ENCODE measurements around the gene PHRF1.
"Not testable (repeated sequence)": the region's sequence is repeated elsewhere in the genome, so short reads cannot be mapped to it uniquely, and the experiment has no call there.

The PHRF1 gene

DNA sequence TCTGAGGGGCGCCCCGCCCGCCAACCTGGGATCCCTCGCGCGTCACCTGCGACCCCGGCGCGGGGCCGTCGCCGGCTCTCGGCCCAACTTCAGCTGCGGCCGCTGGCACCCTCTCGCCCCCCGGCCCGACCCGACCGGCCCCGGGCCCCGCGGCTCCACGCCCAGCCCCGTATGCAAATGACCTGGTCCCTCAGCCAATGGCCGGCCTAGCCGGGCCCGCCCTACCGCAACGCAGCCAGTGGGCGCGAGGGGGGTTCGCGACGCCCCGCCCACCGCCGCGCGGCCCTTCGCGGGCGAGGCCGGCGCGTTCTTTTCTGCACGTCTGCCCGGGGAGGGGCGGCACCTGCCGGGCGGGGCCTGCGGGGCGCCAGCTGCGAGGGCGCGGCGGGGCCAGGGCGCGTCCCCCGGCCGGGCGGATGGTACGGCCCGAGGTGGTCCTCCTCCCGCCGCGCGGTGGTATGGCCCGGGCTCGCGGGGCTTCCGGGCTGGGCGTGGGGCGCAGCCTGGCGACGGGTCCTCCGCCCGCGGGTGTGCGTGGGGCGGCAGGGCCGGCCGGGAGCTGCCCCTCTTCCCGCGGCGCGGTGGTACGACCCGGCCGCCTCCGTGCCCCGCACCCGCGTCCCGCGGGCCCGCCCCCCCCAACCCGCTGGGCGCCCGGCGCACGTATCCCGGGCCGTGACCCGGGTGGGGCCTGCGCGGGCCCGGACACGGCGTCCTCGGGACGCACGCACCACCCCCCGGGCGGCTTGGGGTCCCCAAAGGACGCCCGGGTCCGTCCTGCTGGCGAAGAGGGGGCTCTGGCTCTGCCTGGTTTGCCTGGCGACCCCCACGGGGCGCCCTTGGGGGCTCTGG, 7.7 kb upstream of the PHRF1 start:
- peak; percentile 81 for DNase-seq (ENCODE audit: low read depth)
- H3K4me3 ChIP-seq (ENCODE audit: low read depth, low read length) = peak overlapping the region; percentile 76

DNA sequence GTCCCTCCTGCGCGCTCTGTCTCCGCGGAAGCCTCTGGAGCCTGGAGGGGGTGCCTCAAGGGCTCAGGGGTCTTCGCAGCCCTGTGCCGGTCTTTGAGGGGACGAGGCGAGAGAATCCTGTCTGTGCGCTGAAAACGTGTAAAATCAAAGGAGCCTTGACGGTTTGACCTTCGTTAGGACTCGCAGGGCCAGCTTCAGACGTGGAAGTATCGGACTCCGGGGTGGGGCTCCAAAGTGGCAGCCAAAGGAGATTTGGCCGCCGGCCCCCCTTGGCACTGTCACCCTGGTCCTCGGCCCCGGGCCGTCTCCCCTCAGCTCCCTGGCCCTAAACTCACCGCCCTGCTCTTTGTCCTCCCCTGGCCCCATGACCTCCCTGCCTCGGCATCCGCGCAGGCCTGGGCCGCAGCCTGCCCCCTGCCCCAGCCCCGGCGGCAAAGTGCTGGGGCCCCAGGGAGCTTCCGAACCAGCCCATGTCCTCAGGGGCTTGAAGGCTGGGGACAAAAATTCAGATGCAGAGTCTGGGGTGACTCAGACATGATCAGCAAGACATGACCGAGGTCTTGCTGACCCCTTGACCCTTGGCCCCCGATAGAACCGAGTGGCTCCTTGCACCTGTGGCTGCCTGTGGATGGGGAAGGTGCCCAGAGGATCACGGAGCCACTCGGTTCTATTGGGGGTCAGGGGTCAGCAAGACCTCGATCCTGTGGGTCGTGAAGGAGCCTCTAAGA, 6.9 kb upstream of the PHRF1 start:
- peak overlapping the region; percentile 58 for H3K4me3 ChIP-seq (ENCODE audit: low read depth, low read length)
- no peak for DNase-seq (ENCODE audit: low read depth)

DNA sequence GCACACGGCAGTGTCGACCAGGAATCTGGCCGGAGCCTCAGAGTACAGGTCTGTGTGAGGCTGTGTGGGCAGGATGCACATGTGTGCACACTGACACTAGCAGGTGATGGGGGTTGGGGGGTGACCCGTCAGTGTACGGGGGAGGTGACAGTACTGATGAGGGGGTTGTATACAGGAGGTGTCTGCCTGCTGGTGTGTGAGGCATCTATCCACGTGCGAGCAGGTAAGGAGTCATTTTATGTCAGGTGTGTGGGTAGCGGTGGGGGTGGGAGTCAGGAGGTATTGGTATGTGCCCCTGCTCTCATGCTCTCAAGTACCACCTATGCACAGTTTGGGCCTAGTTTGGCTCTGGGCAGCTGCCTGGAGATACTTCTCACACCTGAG, 4.5 kb upstream of the PHRF1 start:
- H3K4me3 ChIP-seq (ENCODE audit: low read depth, low read length) = no peak overlapping the region
- DNase-seq (ENCODE audit: low read depth) = no peak

DNA sequence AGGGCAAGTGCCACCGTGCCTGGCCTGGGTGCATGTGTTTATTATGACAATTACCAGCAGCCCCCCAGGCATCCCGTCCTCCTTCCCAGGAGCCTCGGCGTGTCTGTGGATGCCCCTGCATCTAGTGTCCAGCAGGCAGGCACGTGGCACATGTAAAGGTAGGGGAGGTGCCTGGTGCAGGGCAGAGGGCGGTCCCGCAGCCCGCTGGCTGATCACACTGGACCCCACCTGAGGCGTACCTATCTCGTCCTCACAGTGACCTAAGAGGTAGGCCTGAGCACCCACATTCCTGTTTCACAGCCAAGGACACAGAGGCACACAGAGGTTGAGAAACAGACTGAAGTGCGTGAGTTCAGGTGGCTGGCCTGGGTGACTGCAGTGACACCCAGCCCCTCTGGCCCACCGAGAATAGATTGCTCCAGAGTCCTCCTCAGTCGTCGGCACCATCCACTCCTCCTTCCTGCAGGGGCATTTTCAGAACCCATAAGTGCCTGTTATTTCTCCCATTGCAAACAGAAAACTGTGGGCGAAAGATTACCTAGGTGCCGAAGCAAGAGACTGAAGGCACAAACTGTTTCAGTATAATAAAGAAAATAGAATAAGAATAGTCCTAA, 3.0 kb upstream of the PHRF1 start:
- DNase-seq (ENCODE audit: low read depth) = no peak
- no peak overlapping the region for H3K4me3 ChIP-seq (ENCODE audit: low read depth, low read length)

DNA sequence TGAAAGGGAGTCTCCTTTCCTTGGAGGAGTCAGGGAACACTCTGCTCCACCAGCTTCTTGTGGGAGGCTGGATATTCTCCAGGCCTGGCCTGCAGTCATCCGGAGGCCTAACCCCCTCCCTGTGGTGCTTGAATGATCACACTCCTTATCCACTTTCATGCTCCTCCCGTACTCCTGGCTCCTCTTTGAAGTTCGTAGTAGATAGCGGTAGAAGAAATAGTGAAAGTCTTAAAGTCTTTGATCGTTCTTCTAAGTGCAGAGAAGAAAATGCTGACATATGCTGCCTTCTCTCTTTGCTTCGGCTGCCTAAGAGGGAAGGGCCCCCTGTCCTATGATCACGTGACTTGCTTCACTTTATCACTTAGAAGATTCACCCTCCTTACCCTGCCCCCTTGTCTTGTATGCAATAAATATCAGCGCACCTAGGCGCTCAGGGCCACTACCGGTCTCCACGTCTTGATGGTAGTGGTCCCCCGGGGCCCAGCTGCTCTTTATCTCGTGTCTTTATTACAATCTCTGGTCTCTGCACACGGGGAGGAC, 2.2 kb upstream of the PHRF1 start:
- not testable (repeated sequence) for DNase-seq (ENCODE audit: low read depth)
- peak overlapping the region; percentile 73 for H3K4me3 ChIP-seq (ENCODE audit: low read depth, low read length)

DNA sequence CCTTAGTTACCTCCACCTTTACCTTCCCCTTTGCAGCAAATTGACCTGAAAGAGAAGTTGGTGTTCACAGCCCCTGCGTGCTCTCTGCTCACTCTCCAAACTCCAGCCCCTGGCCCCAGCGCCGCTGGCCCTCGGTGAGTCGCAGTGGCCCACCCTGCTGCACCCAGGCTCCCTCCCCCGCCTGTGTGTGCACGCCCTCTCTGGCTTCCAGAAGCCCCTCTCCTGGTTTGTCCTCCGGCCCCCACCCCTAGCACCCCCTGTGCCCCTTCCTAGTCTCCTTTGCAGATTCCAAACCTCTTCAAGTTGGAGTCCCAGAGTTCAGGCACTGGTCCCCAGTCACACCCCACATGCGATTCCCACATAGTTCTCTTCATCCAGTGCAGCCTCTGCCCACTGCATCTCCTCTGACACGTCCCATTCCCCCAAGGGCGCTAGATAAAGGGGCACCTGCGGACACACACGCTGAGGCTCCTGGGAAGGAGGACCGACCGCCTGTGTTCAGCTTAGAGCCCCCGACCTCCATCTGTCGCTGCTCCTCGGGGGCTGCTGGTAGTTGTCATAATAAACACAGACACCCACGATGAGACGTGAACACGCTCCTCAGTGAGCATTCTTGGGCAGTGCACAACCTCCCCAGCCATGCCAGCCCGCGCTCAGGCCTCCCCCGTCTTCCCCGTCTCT, 1.5 kb upstream of the PHRF1 start:
- peak overlapping the region; percentile 73 for H3K4me3 ChIP-seq (ENCODE audit: low read depth, low read length)
- DNase-seq (ENCODE audit: low read depth) = no peak

DNA sequence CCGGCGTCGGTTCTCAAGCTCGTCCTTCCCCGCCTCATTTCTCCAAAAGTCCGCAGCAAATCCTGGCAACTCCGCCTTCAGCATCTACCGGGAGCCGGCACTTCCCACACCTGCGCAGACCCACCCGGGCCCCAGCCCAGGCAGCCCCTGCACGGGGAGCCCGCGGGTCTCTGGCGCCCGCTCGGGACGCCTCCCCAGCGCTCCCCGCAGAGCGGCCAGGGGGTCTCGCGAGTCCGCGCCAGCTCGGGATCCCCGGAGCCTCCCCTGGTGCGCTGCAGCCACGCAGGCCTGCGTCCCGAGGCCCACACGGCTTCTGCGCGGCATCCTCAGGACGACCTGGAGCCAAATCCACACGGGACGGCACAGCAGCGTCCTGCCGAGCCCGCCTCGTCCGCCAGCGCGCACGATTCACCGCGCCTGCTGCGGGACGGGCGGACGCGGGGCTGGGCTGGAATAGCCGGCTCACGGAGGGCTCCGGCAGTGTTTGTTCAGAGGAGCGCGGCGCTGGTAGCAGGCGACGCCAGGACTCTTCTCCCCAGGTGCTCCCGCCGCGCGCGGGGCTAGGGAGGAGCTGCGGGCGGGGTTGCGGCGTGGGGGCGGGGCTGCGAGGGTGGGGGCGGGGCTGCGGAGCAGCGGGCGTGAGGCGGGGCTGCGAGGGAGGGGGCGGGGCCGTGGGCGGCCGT, 816 bp upstream of the PHRF1 start:
- H3K4me3 ChIP-seq (ENCODE audit: low read depth, low read length) = peak overlapping the region; percentile 73
- no peak for DNase-seq (ENCODE audit: low read depth)

DNA sequence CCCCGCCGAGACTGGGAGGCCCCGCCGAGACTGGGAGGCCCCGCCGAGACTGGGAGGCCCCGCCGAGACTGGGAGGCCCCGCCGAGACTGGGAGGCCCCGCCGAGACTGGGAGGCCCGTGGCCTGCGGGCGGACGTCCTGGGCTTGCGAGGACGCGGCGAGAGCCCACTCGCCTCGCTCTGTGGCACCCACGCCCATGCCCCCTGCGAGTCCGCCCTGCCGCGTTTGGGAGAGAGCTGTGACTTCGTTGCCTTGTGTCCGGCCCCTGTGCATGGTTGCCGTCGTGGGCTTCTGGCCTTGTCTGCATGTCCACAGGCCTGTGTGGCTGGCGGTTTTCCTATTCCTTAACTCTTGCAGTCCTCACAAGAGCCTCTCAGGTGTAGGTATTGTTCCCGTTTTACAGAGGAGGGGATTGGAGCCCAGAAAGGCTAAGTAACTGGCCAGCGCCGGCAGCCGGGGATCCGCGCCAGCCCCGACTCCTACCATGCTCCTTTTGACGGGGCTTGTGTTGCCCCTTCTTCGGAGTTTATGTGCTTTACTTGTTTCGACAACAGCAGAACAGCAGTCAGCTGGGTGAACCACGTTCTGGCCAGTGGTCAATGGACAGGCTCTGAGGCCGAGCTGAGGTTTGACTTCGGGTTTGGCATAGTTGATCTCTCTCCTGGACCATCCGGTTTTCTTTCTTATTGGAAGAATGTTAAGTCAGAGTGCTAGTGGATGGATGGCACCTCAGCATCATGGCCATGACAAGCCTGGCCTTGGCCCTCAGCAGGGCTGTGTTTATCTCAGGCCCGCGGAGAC, 741 bp downstream of the PHRF1 start:
- peak overlapping the region; percentile 97 for H3K4me3 ChIP-seq (ENCODE audit: low read depth, low read length)
- no peak for DNase-seq (ENCODE audit: low read depth)

DNA sequence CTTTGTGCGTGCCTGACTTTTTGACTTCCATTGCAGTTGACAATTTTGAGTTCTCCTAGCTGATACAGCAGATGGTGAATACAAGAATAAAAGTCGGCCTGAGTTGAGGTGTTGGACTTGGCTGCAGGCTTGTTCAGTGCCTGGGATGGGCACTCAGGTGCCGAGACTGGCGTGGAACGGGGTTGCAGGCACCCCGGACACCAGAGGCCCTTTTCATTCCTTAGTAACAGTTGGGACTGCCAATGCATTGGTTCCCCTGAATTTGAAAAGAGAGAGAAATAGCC, 1.3 kb downstream of the PHRF1 start:
- DNase-seq (ENCODE audit: low read depth) = no peak
- H3K4me3 ChIP-seq (ENCODE audit: low read depth, low read length) = peak overlapping the region; percentile 97

DNA sequence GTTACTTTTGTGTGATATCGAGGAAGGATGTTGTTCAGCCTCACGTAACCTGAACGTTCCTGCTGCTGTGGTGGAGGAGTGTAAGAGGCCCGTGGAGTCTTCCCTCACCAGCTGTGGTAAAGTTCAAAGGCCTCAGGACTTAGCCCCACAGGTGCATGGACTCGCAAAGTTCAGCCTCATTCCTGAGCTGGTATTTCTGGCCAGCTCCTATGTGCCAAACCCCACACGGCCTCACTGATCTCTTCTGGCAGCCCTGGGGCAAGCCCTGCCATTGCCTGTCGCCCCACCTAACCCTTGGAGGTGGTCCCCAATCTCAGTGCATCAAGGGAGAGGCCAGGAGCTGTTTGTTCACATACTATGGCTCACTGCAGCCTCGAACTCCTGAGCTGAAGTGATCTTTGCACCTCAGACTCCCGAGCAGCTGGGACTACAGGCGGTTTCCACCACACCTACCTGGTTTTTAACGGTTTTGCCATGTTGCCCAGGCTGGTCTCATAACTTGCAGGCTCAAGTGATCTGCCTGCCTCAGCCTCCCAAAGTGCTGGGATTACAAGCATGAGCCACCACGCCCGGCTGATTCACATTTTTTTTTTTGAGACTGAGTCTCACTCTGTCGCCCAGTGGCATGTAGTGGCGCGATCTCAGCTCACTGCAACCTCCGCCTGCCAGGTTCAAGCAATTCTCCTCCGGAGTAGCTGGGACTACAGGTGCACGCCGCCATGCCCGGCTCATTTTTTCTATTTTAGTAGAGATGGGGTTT, 2.2 kb downstream of the PHRF1 start:
- DNase-seq (ENCODE audit: low read depth) = no peak
- H3K4me3 ChIP-seq (ENCODE audit: low read depth, low read length) = peak overlapping the region; percentile 97

DNA sequence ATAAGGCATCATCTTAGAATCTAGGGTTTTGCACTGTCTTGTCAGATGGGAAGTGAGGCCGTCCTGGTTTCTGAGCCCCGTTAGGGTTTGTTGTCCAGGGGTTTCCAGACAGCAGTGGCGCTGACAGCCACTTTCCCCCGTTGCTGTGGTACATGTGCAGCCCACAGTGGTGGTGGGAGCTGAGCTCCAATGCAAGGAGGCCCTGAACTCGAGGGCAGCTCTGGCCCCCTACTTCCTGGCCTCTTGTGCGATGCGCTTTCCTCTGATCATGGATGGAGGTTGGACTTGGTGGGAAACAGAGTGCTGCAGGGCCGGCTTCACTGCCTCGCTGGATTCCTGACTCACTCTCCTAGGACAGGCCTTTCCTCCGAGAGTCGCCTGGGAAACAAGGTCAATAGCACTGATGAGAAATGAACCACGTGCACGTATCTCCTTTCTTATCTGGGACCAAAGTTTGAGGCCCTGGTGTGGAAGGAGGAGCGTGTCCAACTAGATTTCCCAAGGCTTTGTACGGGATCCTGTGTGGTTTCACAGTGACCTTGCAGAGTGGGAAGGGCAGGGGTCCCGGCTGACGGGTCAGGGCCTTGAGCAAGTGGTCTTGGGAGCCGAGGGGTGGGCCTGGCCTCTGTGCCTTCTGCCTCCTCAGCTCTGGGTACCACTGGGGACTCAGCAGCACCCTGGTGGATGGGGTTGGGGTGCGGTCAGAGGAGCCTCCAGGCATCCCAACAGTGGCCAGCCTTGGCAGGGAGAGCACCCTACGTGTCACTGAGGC, 3.7 kb downstream of the PHRF1 start:
- no peak overlapping the region for H3K4me3 ChIP-seq (ENCODE audit: low read depth, low read length)
- no peak for DNase-seq (ENCODE audit: low read depth)

DNA sequence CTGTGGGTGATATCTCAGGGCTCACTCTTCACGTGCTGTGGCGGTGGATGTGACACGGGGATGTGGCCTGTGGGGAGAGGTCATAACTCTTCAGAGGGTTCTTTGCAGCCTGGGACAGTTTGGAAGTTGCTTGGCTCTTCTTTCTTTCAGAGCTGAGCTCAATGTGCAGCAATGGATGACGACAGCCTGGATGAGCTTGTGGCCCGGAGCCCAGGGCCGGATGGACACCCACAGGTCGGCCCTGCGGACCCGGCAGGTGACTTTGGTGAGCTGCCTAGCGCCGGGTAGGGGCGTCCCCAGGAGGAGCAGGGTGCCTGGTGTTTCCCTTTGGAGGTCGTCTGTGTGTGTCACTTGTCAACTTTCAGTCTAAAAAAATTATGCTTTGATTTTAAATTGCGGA, 5.1 kb downstream of the PHRF1 start:
- no peak overlapping the region for H3K4me3 ChIP-seq (ENCODE audit: low read depth, low read length)

DNA sequence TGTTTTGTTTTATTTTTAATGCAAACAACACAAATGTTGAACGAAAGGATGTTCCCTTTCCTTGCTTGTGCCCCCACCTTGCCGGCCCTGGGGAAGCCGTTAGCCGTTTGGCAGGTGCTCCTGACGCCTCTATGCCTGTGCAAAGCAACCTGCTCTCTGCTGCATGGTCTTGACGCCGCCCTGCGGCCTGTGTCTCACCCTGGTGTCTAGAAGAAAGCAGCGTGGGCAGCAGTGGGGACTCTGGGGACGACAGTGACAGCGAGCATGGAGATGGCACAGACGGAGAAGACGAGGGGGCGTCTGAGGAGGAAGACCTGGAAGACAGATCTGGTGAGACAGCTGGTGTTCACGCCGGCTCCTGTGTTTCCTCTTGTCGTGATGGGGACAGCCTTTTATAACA, 5.5 kb downstream of the PHRF1 start:
- no peak for DNase-seq (ENCODE audit: low read depth)
- H3K4me3 ChIP-seq (ENCODE audit: low read depth, low read length) = no peak overlapping the region

More for the DNA sequence above, 5.1 kb downstream of the PHRF1 start:
- no peak for DNase-seq (ENCODE audit: low read depth)

DNA sequence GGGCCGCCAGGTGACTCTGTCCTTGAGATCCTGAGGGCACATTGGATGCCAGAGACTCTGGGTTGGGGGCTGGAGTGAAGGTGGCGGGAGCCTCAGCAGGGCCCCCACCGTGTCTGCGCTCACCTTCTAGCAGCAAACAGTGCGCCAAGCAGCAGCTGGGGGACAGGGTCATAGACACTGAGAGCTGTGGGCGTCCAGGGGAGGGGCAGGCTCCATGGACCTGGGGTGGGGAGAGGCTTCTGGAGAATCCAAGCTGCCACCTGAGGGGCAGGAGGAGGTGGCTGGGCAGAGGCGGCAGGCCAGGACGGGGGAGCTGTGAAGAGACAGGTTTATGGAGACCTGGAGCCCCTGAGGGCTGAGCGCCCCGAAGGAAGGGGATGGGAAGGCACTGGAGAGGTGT, 8.0 kb downstream of the PHRF1 start:
- DNase-seq (ENCODE audit: low read depth) = no peak
- no peak overlapping the region for H3K4me3 ChIP-seq (ENCODE audit: low read depth, low read length)

DNA sequence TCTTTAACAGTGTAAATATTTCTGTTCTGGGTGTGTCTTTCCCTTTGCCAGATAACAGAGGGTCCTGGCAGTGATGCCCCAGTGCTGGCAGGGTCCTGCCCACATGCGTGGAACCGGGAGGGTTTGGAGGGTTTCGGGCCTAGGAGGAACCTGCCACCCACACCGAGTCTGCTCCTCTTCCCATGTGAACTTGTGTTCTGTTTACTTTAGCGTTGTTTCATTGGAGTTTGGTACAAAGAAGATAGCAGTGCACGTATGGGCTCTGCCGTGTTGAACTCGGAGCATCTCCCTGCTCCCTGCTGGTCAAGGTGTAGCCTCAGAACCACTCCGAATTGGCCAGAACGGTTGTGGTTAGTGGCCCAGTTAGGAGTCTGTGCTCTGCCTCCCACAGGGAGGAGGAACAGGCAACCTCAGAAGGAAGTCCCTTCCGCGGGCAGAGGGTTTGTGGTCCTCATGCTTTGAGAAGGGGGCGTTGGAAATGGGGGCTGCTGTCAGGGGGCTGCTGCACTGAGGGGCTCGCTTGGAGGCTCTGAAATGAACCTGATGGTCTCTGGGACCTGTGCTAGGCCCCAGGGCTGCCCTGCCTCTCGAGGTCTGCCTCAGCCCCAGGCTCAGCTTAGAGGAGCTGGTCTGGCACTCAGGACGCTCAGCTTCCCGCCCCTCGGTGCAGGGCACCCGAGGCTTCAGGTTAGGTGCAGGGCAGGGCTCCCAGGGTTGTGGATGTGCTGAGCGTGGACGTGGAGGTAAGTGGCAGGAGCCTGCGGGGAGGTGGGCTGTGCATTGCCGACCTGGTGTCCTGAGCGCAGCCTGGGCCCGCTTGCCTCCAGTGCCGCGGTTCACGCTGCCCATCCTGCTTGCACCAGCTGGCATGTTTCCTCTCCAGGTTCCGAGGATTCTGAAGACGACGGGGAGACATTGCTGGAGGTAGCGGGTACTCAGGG, 10.4 kb downstream of the PHRF1 start:
- H3K4me3 ChIP-seq (ENCODE audit: low read depth, low read length) = no peak overlapping the region
- DNase-seq (ENCODE audit: low read depth) = no peak

DNA sequence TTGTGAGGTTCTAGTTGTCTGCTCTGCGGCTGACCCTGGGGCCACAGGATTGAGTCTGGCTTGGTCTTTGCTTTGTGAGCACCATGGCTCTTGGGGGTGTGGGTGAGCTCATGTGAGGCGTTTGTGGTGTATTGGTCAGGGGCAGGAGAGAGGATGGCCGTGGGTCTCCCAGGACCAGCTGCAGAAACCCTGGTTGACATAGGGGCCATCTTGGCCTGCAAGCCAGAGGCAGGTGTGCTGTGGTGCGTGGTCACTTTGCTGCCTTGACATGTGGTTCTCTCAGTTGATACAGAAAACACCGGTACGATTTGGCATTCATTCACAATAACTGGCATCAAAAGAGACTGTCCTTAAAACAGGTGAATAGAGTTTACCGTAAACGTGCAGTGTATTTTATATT, 11.3 kb downstream of the PHRF1 start:
- DNase-seq (ENCODE audit: low read depth) = no peak
- H3K4me3 ChIP-seq (ENCODE audit: low read depth, low read length) = no peak overlapping the region
